Medulla oblongata (tissue), 1 donor: ENCODE measurements around the gene PSEN2.
A peak's percentile ranks its signal among the peaks of the same experiment; 100 is the strongest.

Source experiments
- DNase-seq: peaks from one replicate; pipeline ENCODE4 v3.0.0-alpha.2; 2015; ENCODE audit errors: extremely low spot score

PSEN2 gene

DNA sequence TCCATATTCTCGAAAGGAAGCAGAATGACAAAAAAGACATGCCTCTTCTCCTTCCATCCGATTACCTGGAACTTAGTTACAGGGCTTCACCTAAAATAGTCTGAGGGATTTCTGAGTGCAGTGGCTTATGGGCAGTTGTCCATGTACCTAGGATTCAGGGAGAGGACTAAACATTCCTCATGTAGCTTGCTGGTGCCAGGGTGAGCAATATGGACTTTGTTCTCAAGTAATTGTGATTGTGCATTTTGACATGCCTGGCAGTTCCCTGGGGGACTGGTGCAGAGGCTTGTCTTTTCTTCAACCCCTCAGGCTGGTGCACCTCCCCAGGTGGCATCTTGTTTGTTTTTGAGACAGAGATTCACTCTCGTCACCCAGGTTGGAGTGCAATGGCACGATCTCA is 6.1 kb upstream of the PSEN2 start:
- no peak for DNase-seq

- no peak for DNase-seq
These were observed 4.8 kb upstream of the PSEN2 start for GRCh38 chr1:226865590-226865989.

GRCh38 chr1:226867461-226868054 is 2.9 kb upstream of the PSEN2 start:
- no peak for DNase-seq

GRCh38 chr1:226868726-226869125 is 1.7 kb upstream of the PSEN2 start:
- no peak for DNase-seq

GRCh38 chr1:226870026-226870400 is 403 bp upstream of the PSEN2 start:
- DNase-seq, result no peak

DNA sequence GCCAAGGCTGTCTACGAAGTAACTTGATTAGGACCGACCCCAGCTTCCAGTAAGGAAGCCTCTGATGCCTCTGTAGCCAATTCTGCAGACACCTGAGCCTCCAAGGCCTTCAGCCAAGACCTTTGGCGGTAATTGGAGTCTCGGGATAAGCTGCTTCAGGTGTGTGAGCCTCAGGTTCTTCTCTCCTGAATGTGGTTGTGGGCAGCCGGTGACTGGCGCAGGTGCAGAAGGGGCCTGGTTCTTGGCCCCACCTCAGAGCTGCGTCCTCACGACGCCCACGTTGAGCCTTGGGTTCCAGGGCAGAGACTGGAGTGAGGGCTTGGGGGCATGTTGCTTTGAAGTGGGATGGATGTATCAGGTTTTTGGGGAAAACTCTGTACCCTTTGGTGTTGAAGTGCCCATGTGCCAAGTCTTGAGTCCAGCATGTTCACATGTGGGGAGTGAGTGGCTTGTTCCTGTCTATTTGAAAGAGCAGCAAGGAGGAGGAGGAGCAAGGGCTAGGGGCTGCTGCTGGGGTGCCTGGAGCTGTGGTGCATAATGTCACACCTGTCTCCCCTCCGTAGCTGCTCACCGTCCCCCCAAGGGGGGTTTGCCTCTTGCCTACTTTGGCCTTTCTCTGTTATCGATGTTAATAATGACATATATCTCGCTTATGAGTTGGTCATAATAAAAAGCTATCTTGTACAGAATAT is 1.4 kb downstream of the PSEN2 start:
- DNase-seq, result no peak

GRCh38 chr1:226872437-226872836 is 2.0 kb downstream of the PSEN2 start:
- DNase-seq, result no peak

DNA sequence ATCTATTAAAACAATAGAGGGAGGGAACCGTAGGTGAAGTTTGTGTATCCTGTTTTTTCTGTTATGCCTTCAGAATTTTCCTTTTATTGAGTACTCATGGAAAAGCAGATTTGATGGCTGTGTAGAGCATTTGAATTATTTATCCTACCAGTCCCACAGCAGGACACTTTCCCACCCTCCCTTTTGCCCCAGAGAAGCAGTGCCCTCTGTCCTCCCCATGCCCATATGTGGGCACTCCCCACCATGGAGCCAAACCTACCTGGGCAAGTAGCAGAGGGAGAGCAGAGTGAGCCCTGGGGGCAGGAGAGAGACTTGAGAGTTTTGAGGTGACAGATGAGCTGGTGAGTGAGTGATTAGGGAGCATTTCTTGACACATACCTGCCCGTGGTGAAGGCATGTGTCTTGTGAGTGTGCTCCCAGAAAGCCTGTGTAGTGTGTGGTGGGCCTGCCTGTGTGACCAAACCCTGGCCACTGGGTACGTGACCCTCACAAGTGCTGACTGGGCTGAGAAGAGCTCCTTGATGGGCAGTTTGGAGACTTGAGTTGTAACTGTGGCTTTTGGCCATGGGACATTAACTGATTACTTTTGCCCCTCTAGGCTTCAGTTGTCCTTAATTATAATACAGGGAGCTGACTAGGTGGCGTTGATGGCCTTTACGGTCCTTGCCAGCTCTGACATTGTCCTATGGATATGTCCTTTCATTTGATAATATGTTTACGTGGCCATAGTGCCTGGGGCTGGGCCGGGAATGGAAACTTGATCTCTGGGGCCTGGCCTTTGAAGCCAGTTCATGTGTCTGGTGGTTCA is 3.6 kb downstream of the PSEN2 start:
- DNase-seq, result no peak

DNA sequence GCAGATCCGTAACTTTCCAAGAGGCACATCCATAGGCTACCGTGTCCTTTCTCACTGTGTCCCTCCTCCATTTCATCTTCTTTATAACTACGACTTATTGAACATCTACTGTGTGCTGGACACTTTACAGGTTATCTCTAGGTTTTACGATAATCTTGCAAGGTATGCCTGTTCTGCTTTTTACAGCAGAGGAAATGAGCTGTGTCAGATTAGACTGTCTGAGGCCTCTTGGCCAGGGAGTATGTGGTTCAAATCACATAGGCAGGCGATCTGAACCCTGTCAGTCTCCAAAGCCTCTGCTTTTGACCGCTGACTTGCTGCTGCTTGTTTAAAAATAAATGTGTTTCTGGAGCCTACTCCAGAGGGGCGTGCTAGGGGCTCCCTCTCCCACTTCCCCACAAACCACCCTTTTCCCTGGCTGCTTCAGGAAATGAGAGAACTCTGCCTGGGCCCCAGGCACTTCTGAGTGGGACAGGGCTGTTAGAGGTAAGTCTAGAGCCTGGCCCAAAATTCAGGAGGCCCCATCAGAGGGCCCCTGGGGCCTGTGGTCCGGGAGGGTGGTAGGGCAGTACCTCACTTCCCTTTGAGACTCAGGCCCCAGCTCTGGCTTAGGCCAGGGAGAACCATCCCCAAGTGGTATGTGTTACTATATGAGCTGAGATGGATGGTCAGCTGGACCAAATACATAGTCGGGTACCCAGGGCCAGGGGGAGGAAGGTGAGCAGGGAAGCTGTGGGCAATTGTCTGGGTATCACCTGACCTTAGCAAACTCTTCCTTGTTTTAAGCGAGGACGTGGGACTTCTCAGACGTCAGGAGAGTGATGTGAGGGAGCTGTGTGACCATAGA is 4.4 kb downstream of the PSEN2 start:
- DNase-seq, result no peak

DNA sequence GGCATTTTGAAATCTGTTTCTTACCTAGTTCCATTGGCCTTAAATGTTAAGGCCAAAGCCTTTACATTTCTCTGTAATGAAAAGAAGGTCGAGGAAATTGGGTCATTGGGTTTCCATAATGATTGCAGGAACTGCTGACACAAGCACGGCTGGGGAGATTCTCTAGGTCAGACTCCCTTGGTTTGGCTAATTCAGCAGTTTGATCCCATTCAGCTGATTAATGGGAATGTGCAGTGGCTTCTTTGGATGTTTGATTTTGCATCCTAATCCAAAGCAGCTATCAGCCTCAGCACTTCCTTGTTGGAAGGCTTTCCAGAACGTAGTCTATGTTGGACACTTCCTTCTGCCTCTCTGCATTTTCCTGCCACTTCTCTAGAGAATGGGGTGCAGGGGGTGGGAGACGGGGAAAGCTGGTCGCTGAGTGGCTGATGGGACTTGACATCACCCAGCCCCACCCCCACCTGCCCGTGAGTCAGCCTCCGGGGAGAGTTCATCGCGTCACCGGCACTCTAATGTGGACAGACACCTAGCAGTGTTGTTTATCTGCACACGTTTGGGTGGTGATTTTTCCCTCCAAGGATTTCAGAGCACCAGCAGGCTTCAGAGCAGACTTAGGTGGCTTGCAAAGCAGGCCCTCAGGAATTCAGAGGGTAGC is 5.4 kb downstream of the PSEN2 start:
- DNase-seq, result no peak

- DNase-seq, result no peak
These were observed 7.3 kb downstream of the PSEN2 start for GRCh38 chr1:226877669-226878068.

DNA sequence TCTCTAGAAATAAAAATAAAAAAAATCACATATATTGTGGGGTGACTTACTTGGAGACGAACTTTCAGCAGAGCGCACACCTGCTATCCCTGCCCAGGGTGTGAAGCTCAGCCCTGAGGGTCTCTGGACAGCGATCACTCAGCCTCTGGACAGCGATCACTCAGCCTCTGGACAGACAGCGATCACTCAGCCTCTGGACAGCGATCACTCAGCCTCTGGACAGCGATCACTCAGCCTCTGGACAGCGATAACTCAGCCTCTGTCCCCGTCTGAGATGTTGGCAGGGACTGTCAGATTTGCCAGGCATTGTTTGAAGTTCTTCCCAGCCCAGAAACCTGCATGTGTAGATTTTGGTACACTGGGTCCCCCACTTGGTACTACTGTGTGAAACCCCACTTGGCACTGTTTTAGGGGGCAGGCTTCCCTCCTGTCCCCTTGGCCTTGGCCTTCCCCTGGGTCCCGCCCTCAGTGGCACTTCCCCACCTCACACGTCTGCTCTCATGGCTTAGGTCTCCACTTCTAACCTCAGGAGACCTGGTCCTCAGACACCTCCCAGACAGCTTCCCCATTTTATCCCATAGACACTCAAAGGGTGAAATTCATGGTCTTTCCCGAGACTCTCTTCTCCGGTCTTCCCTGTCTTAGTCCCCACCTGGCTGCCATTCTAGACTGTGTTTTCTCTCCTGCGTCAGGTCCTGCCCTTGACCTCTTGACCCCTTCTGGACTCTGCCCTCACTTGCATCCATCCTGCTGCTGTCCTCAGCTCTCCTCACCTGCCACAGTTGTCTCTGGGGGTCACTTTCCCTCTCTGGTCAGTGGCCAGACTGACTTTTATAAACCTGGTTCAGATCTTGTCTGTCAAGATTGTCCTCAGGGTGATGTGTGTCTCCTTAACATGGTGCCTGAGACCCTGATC is 10.2 kb downstream of the PSEN2 start:
- DNase-seq, result no peak

DNA sequence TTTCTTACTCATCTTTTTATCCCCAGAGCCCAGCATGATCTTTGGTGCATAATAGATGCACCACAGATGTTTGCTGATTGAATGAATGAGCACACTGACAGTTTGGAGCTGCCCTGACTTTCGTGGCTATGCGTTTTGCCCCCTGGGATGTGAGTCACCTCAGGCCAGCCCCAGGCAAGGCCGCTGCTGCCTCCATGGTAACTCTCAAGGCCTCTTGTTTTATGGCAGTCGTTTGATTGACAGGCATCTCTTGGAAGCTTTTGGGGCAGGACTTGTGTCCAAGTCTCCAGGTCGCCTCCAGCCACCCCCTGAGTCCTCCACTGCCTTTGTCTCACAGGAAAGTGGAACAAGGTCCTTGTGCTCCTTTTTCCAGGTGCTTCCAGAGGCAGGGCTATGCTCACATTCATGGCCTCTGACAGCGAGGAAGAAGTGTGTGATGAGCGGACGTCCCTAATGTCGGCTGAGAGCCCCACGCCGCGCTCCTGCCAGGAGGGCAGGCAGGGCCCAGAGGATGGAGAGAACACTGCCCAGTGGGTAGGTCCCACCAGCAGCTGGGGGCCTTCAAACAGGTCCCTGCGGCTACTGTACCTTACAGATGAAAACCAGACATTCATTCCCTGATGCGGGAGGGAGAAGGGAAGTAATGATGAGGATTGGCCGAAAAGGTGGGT is 11.2 kb downstream of the PSEN2 start:
- DNase-seq, result no peak

GRCh38 chr1:226882187-226882586 is 11.8 kb downstream of the PSEN2 start:
- DNase-seq, result peak; percentile 12

DNA sequence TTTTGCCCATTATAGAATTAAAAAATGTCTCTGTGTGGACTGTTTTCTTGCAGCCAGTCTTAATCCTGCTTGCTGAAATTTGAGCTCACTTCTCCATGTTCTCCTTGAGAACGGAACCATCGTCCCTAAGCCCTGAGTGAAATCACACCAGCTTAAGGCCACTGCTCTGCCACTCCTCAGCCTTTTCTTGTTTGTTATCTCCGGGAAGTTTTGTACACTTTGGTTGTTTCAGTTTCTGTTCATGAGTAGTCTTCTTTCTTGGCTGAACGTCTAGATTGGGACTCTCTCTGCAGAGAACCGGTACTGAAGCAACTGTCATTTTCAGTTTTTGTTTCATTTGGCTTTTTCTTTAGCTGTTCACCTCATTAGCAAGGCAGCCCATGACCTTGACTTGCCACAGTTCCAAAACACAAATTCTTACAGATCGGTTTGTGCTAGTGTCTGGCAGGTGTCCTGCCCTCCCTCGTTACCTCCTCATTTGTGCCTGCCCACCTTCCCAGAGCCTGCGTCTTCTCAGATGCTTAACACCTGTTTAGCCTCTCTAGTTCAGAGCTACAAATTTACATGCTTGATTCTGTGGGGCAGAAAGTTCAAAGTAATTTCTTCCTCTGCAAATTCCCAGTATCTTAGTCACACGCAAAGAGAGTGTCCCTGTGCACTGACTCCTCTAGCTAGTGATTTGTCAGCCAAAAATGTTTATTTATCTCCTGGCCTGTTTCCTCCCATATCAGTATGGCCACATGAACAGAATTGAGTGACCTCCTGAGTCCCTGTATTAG is 12.4 kb downstream of the PSEN2 start:
- peak; percentile 52 for DNase-seq

DNA sequence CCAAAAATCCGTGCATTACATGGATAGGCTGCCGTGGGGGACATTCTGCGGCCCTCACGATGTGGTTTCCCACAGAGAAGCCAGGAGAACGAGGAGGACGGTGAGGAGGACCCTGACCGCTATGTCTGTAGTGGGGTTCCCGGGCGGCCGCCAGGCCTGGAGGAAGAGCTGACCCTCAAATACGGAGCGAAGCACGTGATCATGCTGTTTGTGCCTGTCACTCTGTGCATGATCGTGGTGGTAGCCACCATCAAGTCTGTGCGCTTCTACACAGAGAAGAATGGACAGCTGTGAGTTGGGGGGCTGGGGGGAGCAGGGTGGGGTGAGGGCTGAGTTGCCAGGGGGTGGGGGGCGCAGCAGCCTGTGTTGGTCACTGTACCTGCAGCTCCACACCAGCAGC is 13.2 kb downstream of the PSEN2 start:
- DNase-seq, result no peak

GRCh38 chr1:226884116-226884625 is 13.8 kb downstream of the PSEN2 start:
- no peak for DNase-seq

- no peak for DNase-seq
These were observed 14.8 kb downstream of the PSEN2 start for GRCh38 chr1:226884966-226885820.
